HCT116 (cell line): Measurements from ENCODE around the gene CEACAM19. TPM values are rescaled to one million over a fixed set of nuclear protein-coding genes. Genes with fewer than 3 reads are reported as not detected.

Experiments used
- ATAC-seq: fragments of 200-7000 bp; cut with Tn5 transposase; 2 replicates; pipeline ENCODE4 v1.9.1; 2020; ENCODE audit warnings: mild to moderate bottlenecking, moderate library complexity
- BruUV-seq: library from RNA; stranded (reverse); fragments of 400-500 nt; replicated peaks from 2 replicates; lab custom pipeline; 2021; lab: Mats Ljungman, UMichigan
- CTCF ChIA-PET: fragments of 300-600 bp; sonication (Branson Sonifier 250); formaldehyde crosslinking; loops from one replicate; lab custom pipeline; 2021; ENCODE audit warnings: antibody characterized with exemption; lab: Charles Lee
- POLR2A ChIA-PET: fragments of 300-600, 350-600 bp; sonication (Branson Sonifier 250); formaldehyde crosslinking; loops from one replicate; lab custom pipeline; 2021; ENCODE audit warnings: antibody characterized with exemption; lab: Charles Lee
- RAD21 ChIA-PET, 2 experiments: fragments of 300-600 bp; sonication (Branson Sonifier 250); formaldehyde crosslinking; loops; one replicate each; lab custom pipeline; 2023; ENCODE audit warnings: low total read pairs in 2 of 2; ENCODE audit not compliant: uncharacterized antibody in 2 of 2, unreplicated experiment in 2 of 2, low non-redundant PET in 1 of 2; lab: Charles Lee
- DNase-seq: peaks from one replicate; pipeline ENCODE4 v3.0.0-alpha.2; 2010; ENCODE audit warnings: low read depth, low spot score
- H2AFZ ChIP-seq: fragments of 200-600 bp; shearing (Covaris generic), sonication (generic); 2 replicates; pipeline ENCODE4 v1.6.1; 2017; ENCODE audit warnings: low read depth, mixed run types, mixed read lengths, antibody characterized with exemption, low read length; ENCODE audit not compliant: poor library complexity, severe bottlenecking
- H3K27ac ChIP-seq: 2 replicates; pipeline ENCODE4 v1.5.1; 2012; ENCODE audit warnings: low read depth, low read length
- H3K27me3 ChIP-seq: fragments of 200-600 bp; sonication (generic); 2 replicates; pipeline ENCODE4 v1.6.1; 2016; ENCODE audit warnings: mixed run types, low read length, mixed read lengths; ENCODE audit not compliant: insufficient read depth
- H3K36me3 ChIP-seq, 2 experiments: fragments of 200-500 bp in 1 of 2; fragments of 200-600 bp in 1 of 2; sonication (Bioruptor generic) in 1 of 2; sonication (generic) in 1 of 2; 2 replicates each; pipeline versions ENCODE4 v1.5.1 to v1.6.1; 2014 to 2016; ENCODE audit warnings: low read length in 2 of 2, inconsistent platforms in 1 of 2, mixed read lengths in 1 of 2, mixed run types in 1 of 2; ENCODE audit not compliant: insufficient read depth in 2 of 2, control insufficient read depth in 1 of 2
- H3K4me1 ChIP-seq, 2 experiments: fragments of 200-600 bp in 1 of 2; sonication (generic) in 1 of 2; 2 replicates each; pipeline versions ENCODE4 v1.5.1 to v1.6.1; 2012 to 2017; ENCODE audit warnings: low read length in 2 of 2, inconsistent platforms in 1 of 2, mild to moderate bottlenecking in 1 of 2, mixed read lengths in 1 of 2, mixed run types in 1 of 2, moderate library complexity in 1 of 2; ENCODE audit not compliant: insufficient read depth in 2 of 2, control insufficient read depth in 1 of 2
- H3K4me2 ChIP-seq: fragments of 200-600 bp; sonication (generic); 2 replicates; pipeline ENCODE4 v1.6.1; 2017; ENCODE audit warnings: mixed run types, low read length, mixed read lengths
- H3K4me3 ChIP-seq, 2 experiments: fragments of 200-600 bp in 1 of 2; sonication (generic) in 1 of 2; replicated peaks in 1 of 2; 2 replicates each; pipeline ENCODE4 v1.5.1; 2011 to 2016; ENCODE audit warnings: low read length in 2 of 2, control low read depth in 1 of 2, low read depth in 1 of 2, mild to moderate bottlenecking in 1 of 2, mixed read lengths in 1 of 2, mixed run types in 1 of 2
- H3K79me2 ChIP-seq: fragments of 200-600 bp; sonication (generic); 2 replicates; pipeline ENCODE4 v1.6.1; 2017; ENCODE audit warnings: mild to moderate bottlenecking, mixed run types, low read length, moderate library complexity, mixed read lengths; ENCODE audit not compliant: insufficient read depth
- H3K9ac ChIP-seq: fragments of 200-600 bp; sonication (generic); 2 replicates; pipeline ENCODE4 v1.6.1; 2016; ENCODE audit warnings: low read length, mixed read lengths
- H3K9me2 ChIP-seq: fragments of 200-600 bp; sonication (generic), shearing (Covaris generic); 2 replicates; pipeline ENCODE4 v1.6.1; 2017; ENCODE audit warnings: mixed run types, mild to moderate bottlenecking, moderate library complexity; ENCODE audit not compliant: insufficient read depth
- H3K9me3 ChIP-seq, 2 experiments: fragments of 200-500 bp in 1 of 2; fragments of 200-600 bp in 1 of 2; sonication (Bioruptor generic) in 1 of 2; sonication (generic) in 1 of 2; 2 replicates each; pipeline ENCODE4 v1.6.1; 2014 to 2017; ENCODE audit warnings: low read length in 2 of 2, mixed read lengths in 2 of 2, inconsistent platforms in 1 of 2, low read depth in 1 of 2, mild to moderate bottlenecking in 1 of 2, mixed run types in 1 of 2, moderate library complexity in 1 of 2; ENCODE audit not compliant: control insufficient read depth in 1 of 2, insufficient read depth in 1 of 2
- H4K20me1 ChIP-seq: fragments of 200-600 bp; sonication (generic), shearing (Covaris generic); 2 replicates; pipeline ENCODE4 v1.6.1; 2017; ENCODE audit warnings: mixed run types, mild to moderate bottlenecking, moderate library complexity; ENCODE audit not compliant: insufficient read depth
- CEBPB ChIP-seq: IDR thresholded peaks from 2 replicates; pipeline ENCODE4 v1.6.1; 2012; ENCODE audit warnings: low read depth
- EGR1 ChIP-seq: IDR thresholded peaks from 2 replicates; pipeline ENCODE4 v1.6.1; 2012; ENCODE audit warnings: low read depth
- ELF1 ChIP-seq: IDR thresholded peaks from 2 replicates; pipeline ENCODE4 v1.6.1; 2012; ENCODE audit warnings: low read depth, borderline replicate concordance
- EZH2 ChIP-seq: fragments of 200-600 bp; sonication (generic); IDR thresholded peaks from 2 replicates; pipeline ENCODE4 v1.6.1; 2017; ENCODE audit warnings: antibody characterized with exemption, mixed run types
- POLR2A ChIP-seq: IDR thresholded peaks from 2 replicates; pipeline ENCODE4 v1.7.0; 2011; ENCODE audit warnings: borderline replicate concordance; ENCODE audit not compliant: insufficient read depth, insufficient read length; ENCODE audit errors: extremely low read depth
- RAD21 ChIP-seq: IDR thresholded peaks from 2 replicates; pipeline ENCODE4 v1.6.1; 2012; ENCODE audit warnings: low read depth, mild to moderate bottlenecking
- SIN3A ChIP-seq: IDR thresholded peaks from 2 replicates; pipeline ENCODE4 v1.6.1; 2012; ENCODE audit warnings: low read depth
- TCF7L2 ChIP-seq: IDR thresholded peaks from 2 replicates; pipeline ENCODE4 v1.7.0; 2011; ENCODE audit warnings: borderline replicate concordance, inconsistent platforms; ENCODE audit not compliant: insufficient read depth, insufficient read length; ENCODE audit errors: extremely low read depth
- YY1 ChIP-seq: IDR thresholded peaks from 2 replicates; pipeline ENCODE4 v1.6.1; 2011; ENCODE audit warnings: low read length, low read depth, moderate library complexity, mild to moderate bottlenecking; ENCODE audit not compliant: insufficient replicate concordance; ENCODE audit errors: extremely low read depth
- intact Hi-C: fragments of 100-400 bp; cut with micrococcal nuclease; formaldehyde crosslinking; loops from 2 replicates; pipeline ENCODE4 v1.10.0; 2022
- total RNA-seq: library from RNA; stranded (reverse); gene quantifications from one replicate; pipeline ENCODE4 v1.2.1, GENCODE V29; 2021; ENCODE audit not compliant: unreplicated experiment
- TF ChIP-seq, protein P1 (sequence below): IDR thresholded peaks from 2 replicates; pipeline ENCODE4 v1.6.1; 2012
- TF ChIP-seq, protein P2 (sequence below), 3 experiments: fragments of 200-600 bp in 1 of 3; sonication (generic) in 1 of 3; IDR thresholded peaks in 2 of 3; conservative IDR thresholded peaks in 1 of 3; 2 replicates each; pipeline ENCODE4 v1.5.1; 2012 to 2017; ENCODE audit warnings: low read depth in 2 of 3, low read length in 2 of 3, antibody characterized with exemption in 1 of 3, borderline replicate concordance in 1 of 3, control low read depth in 1 of 3, mild to moderate bottlenecking in 1 of 3, mixed read lengths in 1 of 3, mixed run types in 1 of 3, moderate library complexity in 1 of 3; ENCODE audit not compliant: insufficient read depth in 1 of 3
- TF ChIP-seq, protein P3 (sequence below): IDR thresholded peaks from 2 replicates; pipeline ENCODE4 v1.6.1; 2012
- TF ChIP-seq, protein P4 (sequence below): IDR thresholded peaks from 2 replicates; pipeline ENCODE4 v1.6.1; 2011; ENCODE audit warnings: mild to moderate bottlenecking, low read length, moderate library complexity; ENCODE audit not compliant: insufficient replicate concordance; ENCODE audit errors: extremely low read depth

CEACAM19 gene
- total RNA-seq, 1 experiment from 2014 or later, result 4.0 TPM

DNA sequence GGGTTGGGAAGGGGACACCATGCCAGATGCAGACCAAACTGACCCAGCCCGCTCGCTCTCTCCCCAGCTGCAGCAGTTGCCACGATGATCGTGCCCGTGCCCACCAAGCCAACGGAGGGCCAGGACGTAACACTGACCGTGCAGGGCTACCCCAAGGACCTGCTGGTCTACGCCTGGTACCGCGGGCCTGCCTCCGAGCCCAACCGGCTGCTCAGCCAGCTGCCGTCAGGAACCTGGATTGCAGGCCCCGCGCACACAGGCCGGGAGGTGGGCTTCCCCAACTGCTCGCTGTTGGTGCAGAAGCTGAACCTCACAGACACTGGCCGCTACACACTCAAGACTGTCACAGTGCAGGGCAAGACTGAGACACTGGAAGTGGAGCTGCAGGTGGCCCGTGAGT lies 36.5 kb downstream of the CEACAM19 start:
- H3K27me3 ChIP-seq, result no peaks in the 10 kb centered on the region
- DNase-seq (no peak), ATAC-seq (no peak)
- no peak overlapping the region for H3K27ac ChIP-seq
- ChIA-PET POLR2A (no interaction called here), CTCF (no interaction called here), RAD21 (no interaction called here)
- intact Hi-C loops, result no loop called here
- H3K4me3 ChIP-seq, result no peak overlapping the region
- H3K9me2 ChIP-seq, result no peaks in the 10 kb centered on the region
- TF ChIP-seq RAD21 (no peak), POLR2A (no peak), YY1 (no peak), CEBPB (no peak), TCF7L2 (no peak)
- TF ChIP-seq, protein P1, sequence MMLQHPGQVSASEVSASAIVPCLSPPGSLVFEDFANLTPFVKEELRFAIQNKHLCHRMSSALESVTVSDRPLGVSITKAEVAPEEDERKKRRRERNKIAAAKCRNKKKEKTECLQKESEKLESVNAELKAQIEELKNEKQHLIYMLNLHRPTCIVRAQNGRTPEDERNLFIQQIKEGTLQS, result no peak
- TF ChIP-seq, protein P2, sequence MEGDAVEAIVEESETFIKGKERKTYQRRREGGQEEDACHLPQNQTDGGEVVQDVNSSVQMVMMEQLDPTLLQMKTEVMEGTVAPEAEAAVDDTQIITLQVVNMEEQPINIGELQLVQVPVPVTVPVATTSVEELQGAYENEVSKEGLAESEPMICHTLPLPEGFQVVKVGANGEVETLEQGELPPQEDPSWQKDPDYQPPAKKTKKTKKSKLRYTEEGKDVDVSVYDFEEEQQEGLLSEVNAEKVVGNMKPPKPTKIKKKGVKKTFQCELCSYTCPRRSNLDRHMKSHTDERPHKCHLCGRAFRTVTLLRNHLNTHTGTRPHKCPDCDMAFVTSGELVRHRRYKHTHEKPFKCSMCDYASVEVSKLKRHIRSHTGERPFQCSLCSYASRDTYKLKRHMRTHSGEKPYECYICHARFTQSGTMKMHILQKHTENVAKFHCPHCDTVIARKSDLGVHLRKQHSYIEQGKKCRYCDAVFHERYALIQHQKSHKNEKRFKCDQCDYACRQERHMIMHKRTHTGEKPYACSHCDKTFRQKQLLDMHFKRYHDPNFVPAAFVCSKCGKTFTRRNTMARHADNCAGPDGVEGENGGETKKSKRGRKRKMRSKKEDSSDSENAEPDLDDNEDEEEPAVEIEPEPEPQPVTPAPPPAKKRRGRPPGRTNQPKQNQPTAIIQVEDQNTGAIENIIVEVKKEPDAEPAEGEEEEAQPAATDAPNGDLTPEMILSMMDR (IDR thresholded peaks at IDR 0.05 in 2 of 3, conservative IDR thresholded peaks at IDR 0.05 in 1 of 3; ENCODE audit: borderline replicate concordance in 1 of 3, insufficient read depth in 1 of 3, low read depth in 2 of 3, low read length in 2 of 3), result no peak
- no peaks in the 10 kb centered on the region for H3K79me2 ChIP-seq
- H3K9me3 ChIP-seq, result no peaks in the 10 kb centered on the region
- no TSS peak for BruUV-seq
- no peak overlapping the region for H3K4me2 ChIP-seq
- no peak overlapping the region for H3K9ac ChIP-seq
- no peak overlapping the region for H2AFZ ChIP-seq
- no peaks in the 10 kb centered on the region for H4K20me1 ChIP-seq
- no peaks in the 10 kb centered on the region for H3K4me1 ChIP-seq
- no peaks in the 10 kb centered on the region for H3K36me3 ChIP-seq

DNA sequence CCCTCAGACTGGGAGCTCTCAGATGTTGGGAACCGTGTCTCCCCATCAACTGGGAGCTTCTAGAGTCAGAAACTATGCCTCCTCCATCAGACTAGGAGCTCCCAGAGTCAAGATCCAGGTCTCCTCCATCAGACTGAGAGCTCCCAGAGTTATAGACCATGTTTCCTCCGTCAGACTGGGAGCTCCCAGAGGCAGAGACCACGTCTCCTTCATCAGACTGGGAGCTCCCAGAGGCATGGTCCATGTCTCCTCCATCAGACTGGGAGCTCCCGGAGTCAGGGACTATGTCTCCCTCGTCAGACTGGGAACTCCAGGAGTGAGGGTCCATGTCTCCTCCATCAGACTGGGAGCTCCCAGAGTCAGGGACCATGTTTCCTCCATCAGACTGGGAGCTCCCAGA lies 37.7 kb downstream of the CEACAM19 start:
- DNase-seq (no peak), ATAC-seq (no peak)
- RAD21 ChIA-PET, result no interaction called here
- POLR2A ChIA-PET, result no interaction called here
- Histone ChIP-seq H3K9me3 (no peaks in the 10 kb centered on the region), H3K4me3 (no peak overlapping the region), H2AFZ (no peak overlapping the region), H3K4me1 (no peaks in the 10 kb centered on the region; a peak in 1 of 4 replicates), H4K20me1 (no peaks in the 10 kb centered on the region), H3K9me2 (no peaks in the 10 kb centered on the region), H3K4me2 (no peak overlapping the region), H3K79me2 (no peaks in the 10 kb centered on the region), H3K27me3 (no peaks in the 10 kb centered on the region), H3K27ac (no peak overlapping the region), H3K36me3 (no peaks in the 10 kb centered on the region)
- CTCF ChIA-PET, result no interaction called here
- intact Hi-C loops, result no loop called here
- no peak for TF ChIP-seq EZH2
- TF ChIP-seq, protein P2 (IDR thresholded peaks at IDR 0.05 in 2 of 3, conservative IDR thresholded peaks at IDR 0.05 in 1 of 3; ENCODE audit: borderline replicate concordance in 1 of 3, insufficient read depth in 1 of 3, low read depth in 2 of 3, low read length in 2 of 3), result no peak
- TF ChIP-seq, protein P3, sequence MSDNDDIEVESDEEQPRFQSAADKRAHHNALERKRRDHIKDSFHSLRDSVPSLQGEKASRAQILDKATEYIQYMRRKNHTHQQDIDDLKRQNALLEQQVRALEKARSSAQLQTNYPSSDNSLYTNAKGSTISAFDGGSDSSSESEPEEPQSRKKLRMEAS, result no peak
- TF ChIP-seq SIN3A, result no peak
- no peak for TF ChIP-seq ELF1
- TF ChIP-seq, protein P4, sequence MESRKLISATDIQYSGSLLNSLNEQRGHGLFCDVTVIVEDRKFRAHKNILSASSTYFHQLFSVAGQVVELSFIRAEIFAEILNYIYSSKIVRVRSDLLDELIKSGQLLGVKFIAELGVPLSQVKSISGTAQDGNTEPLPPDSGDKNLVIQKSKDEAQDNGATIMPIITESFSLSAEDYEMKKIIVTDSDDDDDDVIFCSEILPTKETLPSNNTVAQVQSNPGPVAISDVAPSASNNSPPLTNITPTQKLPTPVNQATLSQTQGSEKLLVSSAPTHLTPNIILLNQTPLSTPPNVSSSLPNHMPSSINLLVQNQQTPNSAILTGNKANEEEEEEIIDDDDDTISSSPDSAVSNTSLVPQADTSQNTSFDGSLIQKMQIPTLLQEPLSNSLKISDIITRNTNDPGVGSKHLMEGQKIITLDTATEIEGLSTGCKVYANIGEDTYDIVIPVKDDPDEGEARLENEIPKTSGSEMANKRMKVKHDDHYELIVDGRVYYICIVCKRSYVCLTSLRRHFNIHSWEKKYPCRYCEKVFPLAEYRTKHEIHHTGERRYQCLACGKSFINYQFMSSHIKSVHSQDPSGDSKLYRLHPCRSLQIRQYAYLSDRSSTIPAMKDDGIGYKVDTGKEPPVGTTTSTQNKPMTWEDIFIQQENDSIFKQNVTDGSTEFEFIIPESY, result no peak
- no peak for TF ChIP-seq EGR1
- TF ChIP-seq, all 23 proteins: peak for 0
- no peak overlapping the region for H3K9ac ChIP-seq
- BruUV-seq, result no TSS peak
